Epithelial cell of esophagus (primary cell): Measurements from ENCODE around the gene AUTS2.
A peak's percentile ranks its signal among the peaks of the same experiment; 100 is the strongest.

Experiments used
- DNase-seq: peaks from one replicate; pipeline ENCODE4 v3.0.0; 2010; ENCODE audit warnings: low read depth
- H3K4me3 ChIP-seq: 2 replicates; pipeline ENCODE4 v1.5.1; 2011; ENCODE audit warnings: mild to moderate bottlenecking, low read length, control low read depth
- TF ChIP-seq, protein P1 (sequence below): IDR thresholded peaks from 2 replicates; pipeline ENCODE4 v1.5.1; 2011; ENCODE audit warnings: low read depth, mild to moderate bottlenecking, low read length, control low read depth, inconsistent platforms; ENCODE audit not compliant: insufficient read depth; ENCODE audit errors: missing control alignments

Gene AUTS2

DNA sequence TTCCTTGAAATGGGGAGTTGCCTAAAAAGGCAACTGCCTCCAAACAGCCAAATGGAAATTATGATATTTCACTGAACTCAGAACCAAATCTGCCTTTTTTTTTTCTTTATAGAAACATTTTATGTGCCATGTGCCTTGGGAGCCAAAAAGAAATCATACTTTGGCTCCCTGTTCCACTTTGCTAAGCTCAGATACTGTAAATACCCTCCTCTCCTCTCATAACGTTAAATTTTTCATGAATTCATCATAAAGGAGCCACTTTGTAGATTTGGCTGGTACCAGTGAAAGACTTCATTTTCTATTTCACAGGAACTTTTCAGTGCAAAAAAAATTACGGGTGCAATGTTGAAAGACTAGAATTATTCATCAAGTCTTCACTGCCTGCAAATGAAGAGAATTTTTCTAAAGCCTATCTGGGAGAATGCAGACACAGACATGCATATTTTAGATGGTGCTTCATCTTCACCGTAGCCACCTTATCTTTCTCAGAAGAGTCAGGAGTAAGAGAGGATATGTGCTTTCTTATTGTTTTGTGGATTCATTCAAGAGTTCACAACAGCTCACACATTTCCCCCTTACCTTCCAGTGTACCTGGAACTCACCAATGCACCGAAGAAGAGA is 791.4 kb downstream of the AUTS2 start:
- no peak for DNase-seq
- TF ChIP-seq, protein P1, sequence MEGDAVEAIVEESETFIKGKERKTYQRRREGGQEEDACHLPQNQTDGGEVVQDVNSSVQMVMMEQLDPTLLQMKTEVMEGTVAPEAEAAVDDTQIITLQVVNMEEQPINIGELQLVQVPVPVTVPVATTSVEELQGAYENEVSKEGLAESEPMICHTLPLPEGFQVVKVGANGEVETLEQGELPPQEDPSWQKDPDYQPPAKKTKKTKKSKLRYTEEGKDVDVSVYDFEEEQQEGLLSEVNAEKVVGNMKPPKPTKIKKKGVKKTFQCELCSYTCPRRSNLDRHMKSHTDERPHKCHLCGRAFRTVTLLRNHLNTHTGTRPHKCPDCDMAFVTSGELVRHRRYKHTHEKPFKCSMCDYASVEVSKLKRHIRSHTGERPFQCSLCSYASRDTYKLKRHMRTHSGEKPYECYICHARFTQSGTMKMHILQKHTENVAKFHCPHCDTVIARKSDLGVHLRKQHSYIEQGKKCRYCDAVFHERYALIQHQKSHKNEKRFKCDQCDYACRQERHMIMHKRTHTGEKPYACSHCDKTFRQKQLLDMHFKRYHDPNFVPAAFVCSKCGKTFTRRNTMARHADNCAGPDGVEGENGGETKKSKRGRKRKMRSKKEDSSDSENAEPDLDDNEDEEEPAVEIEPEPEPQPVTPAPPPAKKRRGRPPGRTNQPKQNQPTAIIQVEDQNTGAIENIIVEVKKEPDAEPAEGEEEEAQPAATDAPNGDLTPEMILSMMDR = no peak
- no peak overlapping the region for H3K4me3 ChIP-seq

DNA sequence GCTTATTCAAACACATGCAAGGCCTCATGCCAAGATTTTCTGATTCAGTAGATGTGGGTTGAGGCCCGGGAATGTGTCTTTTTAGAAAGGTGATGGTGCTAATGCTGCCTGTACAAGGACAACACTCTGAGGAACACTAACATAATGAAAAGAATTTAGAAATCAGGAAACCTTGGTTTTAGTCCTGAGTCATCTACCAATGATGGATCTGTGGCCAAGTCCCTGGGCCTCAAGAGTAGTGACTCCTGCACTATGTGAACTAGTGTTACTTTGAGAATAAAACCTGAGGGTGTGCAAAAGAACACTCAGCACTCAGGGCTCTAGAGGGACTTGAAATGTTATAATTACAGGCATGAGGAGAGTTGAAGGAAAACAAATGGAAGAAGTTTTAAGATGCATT is 792.0 kb downstream of the AUTS2 start:
- TF ChIP-seq, protein P1 = no peak

DNA sequence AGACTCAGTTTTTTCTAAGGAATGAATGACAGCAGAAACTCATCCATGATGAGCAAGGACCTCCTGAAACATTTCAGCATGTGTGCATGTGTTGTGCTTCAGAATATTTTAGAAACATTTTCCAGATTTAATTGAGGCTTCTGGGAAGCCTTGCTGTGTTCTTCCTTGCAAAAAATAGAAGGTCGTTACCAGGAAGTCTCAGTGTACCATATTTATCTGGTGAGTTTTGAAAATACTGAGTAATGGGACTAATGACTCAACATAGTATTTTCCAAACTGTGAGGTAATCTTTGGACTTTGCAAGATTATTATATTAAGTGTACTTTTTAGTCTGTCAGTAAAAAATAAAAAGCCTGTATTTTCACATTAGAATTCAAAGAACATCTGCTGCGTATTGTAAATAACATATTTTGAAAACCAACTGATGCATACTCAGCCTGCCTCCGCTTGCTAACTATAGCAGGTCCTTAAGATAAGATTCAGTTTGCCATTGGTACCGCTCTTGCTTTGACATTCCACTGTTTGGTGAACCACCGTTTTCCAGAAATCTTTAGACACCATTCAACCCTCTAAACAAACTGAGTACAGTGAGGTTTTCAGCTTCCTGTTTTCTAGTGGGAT is 794.1 kb downstream of the AUTS2 start:
- H3K4me3 ChIP-seq = no peak overlapping the region
- TF ChIP-seq, protein P1 = no peak
- peak; percentile 36 for DNase-seq

More for the DNA sequence above, 792.0 kb downstream of the AUTS2 start:
- DNase-seq = peak; percentile 4
- no peak overlapping the region for H3K4me3 ChIP-seq

DNA sequence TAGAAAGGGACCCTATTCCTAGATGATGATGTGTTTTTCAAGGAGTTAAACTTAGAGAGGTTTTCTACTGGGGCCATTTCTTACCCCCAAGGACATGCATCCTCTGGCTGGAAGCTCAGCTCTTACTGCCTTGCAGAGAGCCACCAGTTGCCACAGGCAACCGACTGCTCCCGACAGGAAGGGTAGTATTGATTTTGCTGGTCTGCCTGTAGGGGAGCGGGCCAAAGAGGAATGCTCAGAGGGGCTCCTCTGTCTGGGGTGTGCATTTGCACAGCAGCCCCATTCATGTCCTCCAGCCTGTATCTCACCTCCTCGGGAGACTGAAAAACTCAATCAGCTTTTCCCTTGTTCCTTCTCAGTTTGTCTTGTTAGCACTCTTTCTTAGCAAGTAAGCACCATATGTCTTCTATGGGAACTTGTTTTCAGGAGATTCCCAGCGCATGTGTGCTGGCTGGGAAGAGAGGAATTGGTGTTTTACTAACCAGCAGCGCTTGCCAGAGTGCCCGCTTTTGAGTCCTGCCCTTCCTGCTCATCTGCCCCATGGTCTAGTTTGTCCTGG is 794.7 kb downstream of the AUTS2 start:
- DNase-seq = no peak
- TF ChIP-seq, protein P1 = no peak
- no peak overlapping the region for H3K4me3 ChIP-seq

DNA sequence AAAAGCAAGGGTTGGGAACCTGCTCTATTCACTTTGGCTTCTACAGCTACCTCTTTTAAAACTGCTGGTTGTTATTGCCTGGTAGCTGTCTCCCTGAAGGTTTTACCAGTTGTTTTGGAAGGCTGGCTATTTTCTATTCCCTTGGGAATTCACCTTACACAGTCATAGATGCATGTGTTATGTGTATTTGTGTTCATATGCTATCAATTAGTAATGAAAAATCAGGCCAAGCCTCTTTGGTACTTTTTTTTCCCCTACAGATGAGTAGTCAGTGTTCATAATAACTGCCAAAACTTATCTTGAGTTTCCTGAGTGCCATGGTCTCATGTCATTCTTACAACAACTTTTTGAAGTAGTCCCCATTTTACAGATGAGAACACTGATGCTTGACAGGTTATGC is 795.7 kb downstream of the AUTS2 start:
- H3K4me3 ChIP-seq = no peak overlapping the region
- DNase-seq = no peak

DNA sequence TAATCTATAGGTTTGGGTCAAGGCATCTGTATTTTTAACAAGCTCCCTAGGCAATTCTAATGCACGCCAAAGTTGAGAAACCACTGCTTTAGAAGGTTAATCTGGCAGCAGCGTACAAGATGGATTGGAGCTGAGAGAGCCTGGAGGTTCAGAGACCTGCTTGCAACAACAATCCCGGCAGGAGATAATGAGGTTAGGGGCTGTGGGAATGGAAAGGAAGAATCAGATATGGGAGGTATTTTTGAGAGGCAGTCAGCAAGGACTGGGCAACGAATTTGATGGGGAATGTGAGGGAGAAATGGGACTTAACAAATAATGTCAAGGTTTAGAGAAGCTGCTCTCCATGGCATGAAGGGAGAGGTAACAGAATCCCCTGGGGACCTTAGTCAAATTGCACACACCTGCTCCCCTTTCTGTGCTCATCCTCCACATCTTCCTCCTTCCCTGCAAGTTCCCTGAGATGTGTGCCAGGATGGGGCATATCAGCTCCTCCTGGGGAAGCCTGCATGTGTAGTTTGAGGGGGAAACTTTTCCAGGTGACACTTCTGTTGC is 802.6 kb downstream of the AUTS2 start:
- TF ChIP-seq, protein P1 = no peak
- no peak for DNase-seq
- no peak overlapping the region for H3K4me3 ChIP-seq

More for the DNA sequence above, 795.7 kb downstream of the AUTS2 start:
- TF ChIP-seq, protein P1 = no peak
